Measurements from ENCODE around the gene RPS6KA5.

The RPS6KA5 gene

GRCh38 chr14:91068642-91069041 lies 8.2 kb upstream of the RPS6KA5 start:
- no peak for DNase-seq (ENCODE audit: low spot score)
- no peak for TF ChIP-seq CTCF (IDR thresholded peaks at IDR 0.05; ENCODE audit: borderline replicate concordance, control extremely low read depth, extremely low read depth, insufficient read depth, missing control alignments)
- in situ Hi-C loops (cut with MboI; ENCODE audit: low sequenced_read_pairs, unreplicated experiment), result no loop called here

DNA sequence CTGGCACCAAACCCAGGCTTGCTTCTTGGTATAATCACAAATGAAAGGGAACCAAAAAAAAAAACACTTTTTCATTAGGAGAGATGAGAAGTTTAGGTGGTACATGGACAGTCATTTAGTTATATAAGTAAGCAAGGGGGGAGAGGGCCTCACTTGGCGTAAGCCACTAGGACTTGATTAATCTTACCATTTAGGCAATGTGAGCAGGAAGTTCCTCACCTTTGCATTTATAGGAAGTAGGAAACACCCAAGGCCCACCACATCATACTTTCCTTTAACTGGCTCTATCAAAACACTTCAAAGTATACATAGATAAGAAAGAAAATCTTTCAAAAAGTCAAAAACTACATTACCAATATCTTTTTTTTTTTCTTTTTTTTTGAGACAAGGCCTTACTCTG lies 6.7 kb upstream of the RPS6KA5 start:
- no peak for TF ChIP-seq CTCF (IDR thresholded peaks at IDR 0.05; ENCODE audit: borderline replicate concordance, control extremely low read depth, extremely low read depth, insufficient read depth, missing control alignments)
- in situ Hi-C loops (cut with MboI; ENCODE audit: low sequenced_read_pairs, unreplicated experiment), result no loop called here
- no peak for DNase-seq (ENCODE audit: low spot score)

- in situ Hi-C loops (cut with MboI; ENCODE audit: low sequenced_read_pairs, unreplicated experiment), result no loop called here
- DNase-seq (ENCODE audit: low spot score), result no peak
- no peak for TF ChIP-seq CTCF (IDR thresholded peaks at IDR 0.05; ENCODE audit: borderline replicate concordance, control extremely low read depth, extremely low read depth, insufficient read depth, missing control alignments)
Measured at GRCh38 chr14:91065266-91065665, 4.8 kb upstream of the RPS6KA5 start.

DNA sequence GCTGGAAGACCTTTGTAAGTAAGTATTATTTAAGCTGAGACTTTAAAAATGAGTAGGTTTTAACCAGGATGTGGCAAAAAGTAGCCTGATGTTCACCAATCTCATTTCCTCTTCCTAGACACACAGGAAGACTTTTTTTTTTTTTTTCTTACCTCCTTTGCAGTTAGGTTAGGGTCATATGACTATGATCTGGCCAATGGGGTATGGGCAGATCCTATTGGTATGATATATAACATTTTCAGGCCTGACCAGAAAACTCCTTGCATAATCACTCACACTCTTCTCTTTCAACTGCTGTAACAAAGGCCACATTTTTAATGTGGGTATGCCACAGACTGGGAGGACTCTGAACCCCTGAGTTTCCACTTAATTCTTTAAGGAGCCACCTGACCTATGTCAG lies 2.7 kb upstream of the RPS6KA5 start:
- in situ Hi-C loops (cut with MboI; ENCODE audit: low sequenced_read_pairs, unreplicated experiment), result no loop called here
- DNase-seq (ENCODE audit: low spot score), result peak; percentile 42
- TF ChIP-seq CTCF (IDR thresholded peaks at IDR 0.05; ENCODE audit: borderline replicate concordance, control extremely low read depth, extremely low read depth, insufficient read depth, missing control alignments), result no peak

GRCh38 chr14:91062600-91062999 lies 2.2 kb upstream of the RPS6KA5 start:
- no peak for TF ChIP-seq CTCF (IDR thresholded peaks at IDR 0.05; ENCODE audit: borderline replicate concordance, control extremely low read depth, extremely low read depth, insufficient read depth, missing control alignments)
- DNase-seq (ENCODE audit: low spot score), result no peak
- in situ Hi-C loops (cut with MboI; ENCODE audit: low sequenced_read_pairs, unreplicated experiment), result no loop called here

GRCh38 chr14:91061056-91061887 lies 831 bp upstream of the RPS6KA5 start:
- in situ Hi-C loops (cut with MboI; ENCODE audit: low sequenced_read_pairs, unreplicated experiment), result no loop called here
- TF ChIP-seq CTCF (IDR thresholded peaks at IDR 0.05; ENCODE audit: borderline replicate concordance, control extremely low read depth, extremely low read depth, insufficient read depth, missing control alignments), result no peak
- DNase-seq (ENCODE audit: low spot score), result no peak
